Activated T-helper 1 cell treated with anti-CD3 and anti-CD28 coated beads, Interleukin-12 subunit alpha, Interleukin-12 subunit beta, Interleukin-2, Interleukin-4 antibody, amounts not matched to agents 30 ng/mL and 10 ng/mL and 1 ng/mL, durations not matched to agents 14 hours and 24 hours and 36 hours (primary cell): ENCODE results near the gene NEIL3. TPM values are rescaled to one million over a fixed set of nuclear protein-coding genes. Genes with fewer than 3 reads are reported as not detected.

ENCODE experiments used
- DNase-seq: peaks from one replicate; pipeline ENCODE4 v3.0.0; 2021; ENCODE audit warnings: low spot score
- H3K27ac Mint-ChIP-seq: one replicate; pipeline ENCODE4 v1.8.0; 2021; ENCODE audit warnings: mild to moderate bottlenecking, mixed read lengths
- H3K27me3 Mint-ChIP-seq: one replicate; pipeline ENCODE4 v1.8.0; 2022; ENCODE audit warnings: mild to moderate bottlenecking, moderate library complexity, mixed read lengths; ENCODE audit not compliant: insufficient read depth
- H3K36me3 Mint-ChIP-seq: one replicate; pipeline ENCODE4 v1.8.0; 2021; ENCODE audit warnings: low read depth, mixed read lengths
- H3K4me1 Mint-ChIP-seq: one replicate; pipeline ENCODE4 v1.8.0; 2021; ENCODE audit warnings: low read depth, mixed read lengths
- H3K4me3 Mint-ChIP-seq: one replicate; pipeline ENCODE4 v1.8.0; 2021; ENCODE audit warnings: mild to moderate bottlenecking, moderate library complexity, mixed read lengths
- H3K9me3 Mint-ChIP-seq: one replicate; pipeline ENCODE4 v1.8.0; 2021; ENCODE audit warnings: mixed read lengths
- intact Hi-C: fragments of 100-400 bp; cut with micrococcal nuclease; formaldehyde crosslinking; loops from one replicate; pipeline ENCODE4 v1.15.1; 2024
- total RNA-seq: library from RNA; stranded (reverse); gene quantifications from 2 replicates; pipeline ENCODE4 v1.2.3, GENCODE V29; 2022

Gene NEIL3
- total RNA-seq, 1 donor from 2014 or later = 13.6 TPM

DNA sequence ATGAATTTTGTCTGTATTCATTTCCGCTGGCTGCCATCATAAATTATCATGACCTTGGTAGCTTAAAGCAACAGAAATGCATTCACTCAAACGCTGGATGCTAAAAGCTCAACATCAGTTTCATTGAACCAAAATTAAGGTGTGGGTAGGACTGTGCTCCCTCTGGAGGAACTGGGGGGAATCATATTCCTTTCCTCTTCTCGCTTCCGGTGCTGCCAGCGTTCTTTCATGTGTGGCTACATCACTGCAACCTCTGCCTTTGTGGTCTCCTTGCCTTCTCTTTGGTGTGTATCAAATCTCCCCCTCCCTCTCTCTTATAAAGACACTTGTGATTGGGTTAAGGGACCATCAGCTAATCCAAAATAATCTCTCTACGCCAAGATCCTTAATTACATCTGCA, 39.5 kb downstream of the NEIL3 start:
- H3K36me3 Mint-ChIP-seq = peaks cover 21% of the 10 kb centered on the region

DNA sequence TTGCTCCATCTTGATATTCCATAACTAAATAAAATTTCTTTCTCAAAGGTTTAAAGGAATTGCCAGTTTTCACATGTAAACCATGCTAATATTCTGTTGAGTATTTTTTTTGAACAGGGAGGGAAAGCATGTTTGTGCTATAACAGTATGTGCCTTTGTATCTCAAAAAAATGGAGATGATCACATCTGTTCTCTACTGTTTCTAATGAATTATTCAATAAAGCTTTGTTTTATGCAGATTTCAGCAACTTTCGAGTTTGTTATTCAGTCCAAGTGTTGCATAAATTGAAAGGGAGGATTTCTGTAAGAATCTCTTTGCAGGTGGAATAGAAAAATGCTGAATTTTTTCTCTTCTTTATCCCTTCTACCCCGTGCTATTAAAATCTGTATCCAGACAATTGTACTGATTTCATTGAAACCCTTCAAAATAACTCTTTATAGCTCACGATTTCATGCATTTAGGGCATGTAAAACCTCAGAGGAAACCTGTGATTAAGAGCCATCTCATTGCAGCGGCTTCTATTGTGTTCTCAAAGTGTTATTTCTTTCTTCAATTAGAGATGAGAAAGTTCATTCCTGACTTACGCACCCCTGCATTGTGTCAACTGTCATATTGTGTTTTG, 42.1 kb downstream of the NEIL3 start:
- H3K27ac Mint-ChIP-seq = no peak overlapping the region
- H3K9me3 Mint-ChIP-seq = no peaks in the 10 kb centered on the region
- no peak overlapping the region for H3K4me3 Mint-ChIP-seq
- H3K27me3 Mint-ChIP-seq = peaks cover 2% of the 10 kb centered on the region
- peaks cover 21% of the 10 kb centered on the region for H3K36me3 Mint-ChIP-seq
- intact Hi-C loops = no loop called here
- peaks cover 6% of the 10 kb centered on the region for H3K4me1 Mint-ChIP-seq
- no peak for DNase-seq

More for the DNA sequence above, 39.5 kb downstream of the NEIL3 start:
- Mint-ChIP-seq H3K4me1 (peaks cover 6% of the 10 kb centered on the region), H3K27ac (no peak overlapping the region), H3K4me3 (no peak overlapping the region), H3K27me3 (no peaks in the 10 kb centered on the region), H3K9me3 (no peaks in the 10 kb centered on the region)
- DNase-seq = no peak
- intact Hi-C loops = no loop called here

DNA sequence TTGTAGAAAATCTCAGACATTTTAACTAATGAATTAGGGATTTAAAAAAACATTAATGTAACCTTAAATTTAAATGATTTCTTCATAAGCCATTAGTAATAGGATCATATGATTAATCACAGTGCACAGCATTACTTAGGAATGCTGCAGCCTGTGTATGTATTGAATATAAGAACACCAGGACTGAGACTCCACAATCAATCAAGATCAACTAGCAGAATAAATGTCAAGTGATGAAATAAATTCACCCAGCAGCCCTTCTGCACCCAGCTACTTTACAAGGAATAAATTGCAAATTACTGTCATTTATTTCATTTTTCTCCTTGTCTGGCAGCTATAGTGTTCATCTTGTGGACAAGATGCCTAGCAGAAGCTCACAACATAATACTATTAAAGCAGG, 46.5 kb downstream of the NEIL3 start:
- intact Hi-C loops = no loop called here
- no peak overlapping the region for H3K4me3 Mint-ChIP-seq
- no peak for DNase-seq
- peaks cover 2% of the 10 kb centered on the region for H3K27me3 Mint-ChIP-seq
- no peaks in the 10 kb centered on the region for H3K9me3 Mint-ChIP-seq
- H3K27ac Mint-ChIP-seq = no peak overlapping the region
- H3K36me3 Mint-ChIP-seq = peaks cover 20% of the 10 kb centered on the region
- H3K4me1 Mint-ChIP-seq = no peaks in the 10 kb centered on the region

DNA sequence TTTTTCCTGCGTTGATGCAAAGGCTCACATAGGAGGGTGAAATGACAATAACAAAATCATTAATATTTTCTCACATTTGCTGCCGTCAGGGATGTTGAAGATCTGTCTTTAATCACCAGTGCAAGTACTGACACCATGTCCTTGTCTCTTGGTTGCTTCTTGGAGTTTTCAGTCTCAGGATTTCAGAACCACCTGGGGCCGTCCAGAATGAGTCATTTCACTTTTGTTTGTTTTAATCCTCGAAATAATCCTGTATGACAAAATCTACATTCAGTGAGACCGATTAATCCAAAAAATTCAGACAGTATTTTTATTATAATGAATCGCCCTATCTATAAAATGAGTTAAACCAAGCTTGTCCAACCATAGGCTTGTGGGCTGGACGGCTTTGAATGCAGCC, 47.2 kb downstream of the NEIL3 start:
- no peaks in the 10 kb centered on the region for H3K9me3 Mint-ChIP-seq
- peaks cover 2% of the 10 kb centered on the region for H3K27me3 Mint-ChIP-seq
- no peak overlapping the region for H3K27ac Mint-ChIP-seq
- intact Hi-C loops = no loop called here
- no peak overlapping the region for H3K4me3 Mint-ChIP-seq
- no peaks in the 10 kb centered on the region for H3K4me1 Mint-ChIP-seq
- H3K36me3 Mint-ChIP-seq = peaks cover 18% of the 10 kb centered on the region
- DNase-seq = no peak

DNA sequence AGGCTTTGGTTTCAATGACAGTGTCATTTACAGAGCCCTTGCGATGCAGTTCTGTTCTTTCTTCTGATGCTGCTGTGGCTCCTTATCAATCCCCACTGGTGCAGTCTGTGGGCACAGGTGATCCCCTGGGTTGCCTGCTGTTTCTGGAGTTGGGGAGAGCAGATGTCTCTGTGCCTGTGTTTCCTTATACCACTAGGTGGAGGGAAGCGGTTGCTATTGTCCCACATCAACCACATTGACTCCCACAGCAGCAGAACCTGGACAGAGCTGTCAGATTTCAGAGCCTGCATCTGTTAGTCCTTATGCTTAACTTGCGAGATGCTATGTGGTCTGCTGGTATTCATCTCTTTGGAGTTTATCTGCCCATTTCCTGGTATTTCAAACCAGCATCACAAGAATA, 57.7 kb downstream of the NEIL3 start:
- intact Hi-C loops = loop anchor here (1.0 kb wide), 1 partner anchor 75 kb away; the partner anchor contains the start of gene AGA
- DNase-seq = no peak
- peaks cover 10% of the 10 kb centered on the region for H3K36me3 Mint-ChIP-seq

DNA sequence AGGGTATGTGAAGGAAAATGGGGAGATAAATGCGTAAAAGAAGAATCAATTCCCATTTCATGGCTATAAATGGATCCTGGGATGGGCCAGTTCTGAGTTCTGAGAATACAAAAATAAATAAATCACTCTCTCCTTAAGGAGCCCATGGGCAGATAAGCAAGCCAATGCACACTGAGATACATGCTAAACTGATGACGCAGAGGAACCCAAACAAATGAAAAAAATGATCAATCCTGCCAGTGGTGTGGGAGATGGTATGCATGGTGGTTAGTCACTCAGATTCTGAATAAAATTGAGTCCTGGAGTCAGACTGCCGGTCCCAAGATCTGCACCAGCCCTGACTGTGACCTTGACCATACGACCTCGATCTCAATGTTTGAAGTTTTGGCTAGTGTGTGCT, 59.7 kb downstream of the NEIL3 start:
- intact Hi-C loops = no loop called here
- H3K9me3 Mint-ChIP-seq = no peaks in the 10 kb centered on the region
- peaks cover 14% of the 10 kb centered on the region for H3K4me1 Mint-ChIP-seq

More for the DNA sequence above, 57.7 kb downstream of the NEIL3 start:
- Mint-ChIP-seq H3K9me3 (no peaks in the 10 kb centered on the region), H3K27me3 (no peaks in the 10 kb centered on the region), H3K27ac (no peak overlapping the region), H3K4me1 (peaks cover 14% of the 10 kb centered on the region), H3K4me3 (no peak overlapping the region)

DNA sequence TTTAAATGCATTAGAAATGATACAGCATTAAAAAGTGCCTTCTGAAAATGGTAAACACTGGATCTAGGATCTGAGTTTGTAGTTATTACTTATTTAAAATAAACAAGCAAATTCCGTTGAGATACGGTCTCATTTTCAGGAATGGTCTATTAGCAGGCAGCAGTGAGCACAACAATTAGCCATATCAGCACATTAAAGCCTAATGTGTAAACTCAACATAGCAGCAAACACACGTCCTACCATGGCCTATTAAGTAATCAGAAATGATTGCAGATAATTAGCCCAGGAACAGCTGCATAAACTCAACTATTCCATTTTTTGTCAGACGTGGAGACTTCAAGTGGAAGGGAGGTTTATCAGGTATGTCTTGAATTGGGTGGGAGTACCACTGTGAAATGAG, 61.8 kb downstream of the NEIL3 start:
- intact Hi-C loops = no loop called here
- peaks cover 13% of the 10 kb centered on the region for H3K4me1 Mint-ChIP-seq
- H3K27me3 Mint-ChIP-seq = peaks cover 2% of the 10 kb centered on the region
- H3K36me3 Mint-ChIP-seq = peaks cover 5% of the 10 kb centered on the region
- H3K27ac Mint-ChIP-seq = no peak overlapping the region
- H3K9me3 Mint-ChIP-seq = no peaks in the 10 kb centered on the region
- H3K4me3 Mint-ChIP-seq = no peak overlapping the region
- DNase-seq = no peak

More for the DNA sequence above, 59.7 kb downstream of the NEIL3 start:
- peaks cover 6% of the 10 kb centered on the region for H3K36me3 Mint-ChIP-seq
- H3K4me3 Mint-ChIP-seq = no peak overlapping the region
- H3K27ac Mint-ChIP-seq = no peak overlapping the region
- no peaks in the 10 kb centered on the region for H3K27me3 Mint-ChIP-seq
- DNase-seq = no peak

DNA sequence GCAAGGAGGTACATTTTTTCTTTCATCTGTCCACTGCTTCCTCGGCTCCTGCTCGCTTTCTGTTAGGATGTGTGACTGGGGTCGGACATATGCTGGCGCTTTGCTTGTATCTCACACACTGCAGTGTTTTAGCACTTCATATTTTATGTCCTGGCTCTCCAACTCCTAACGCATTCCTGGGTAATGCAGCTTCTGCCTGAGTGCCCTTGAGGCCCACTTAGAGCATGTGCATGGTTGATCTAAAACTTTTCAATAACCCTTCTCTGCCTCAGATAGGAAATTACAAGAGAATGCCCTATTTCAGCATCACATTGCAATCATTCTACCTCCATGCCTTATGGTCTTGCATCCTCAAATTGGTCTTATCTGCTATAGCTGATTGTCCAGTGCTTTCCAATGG, 65.3 kb downstream of the NEIL3 start:
- H3K4me1 Mint-ChIP-seq = no peaks in the 10 kb centered on the region
- peaks cover 5% of the 10 kb centered on the region for H3K36me3 Mint-ChIP-seq
- no peak overlapping the region for H3K27ac Mint-ChIP-seq
- no peak overlapping the region for H3K4me3 Mint-ChIP-seq
- no peak for DNase-seq
- no peaks in the 10 kb centered on the region for H3K9me3 Mint-ChIP-seq
- intact Hi-C loops = no loop called here
- H3K27me3 Mint-ChIP-seq = peaks cover 15% of the 10 kb centered on the region

DNA sequence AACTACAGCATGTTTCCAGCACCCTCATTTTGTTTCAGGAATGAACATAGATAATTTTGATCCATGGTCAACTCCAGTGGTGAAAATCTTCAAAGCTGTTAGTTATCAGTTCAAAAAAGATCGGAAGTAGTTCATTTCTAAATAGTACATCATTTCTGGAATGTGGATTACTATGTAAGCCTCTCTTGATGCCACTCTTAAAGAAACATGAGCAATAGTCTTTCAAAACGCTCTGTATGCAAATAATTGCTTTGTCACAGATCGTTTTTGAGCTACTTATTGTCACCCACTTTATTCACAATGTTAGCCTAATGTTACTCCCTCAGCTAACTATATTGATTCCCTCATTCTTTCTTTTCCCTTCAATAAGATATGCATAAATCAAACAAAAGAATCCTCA, 65.7 kb downstream of the NEIL3 start:
- no peak overlapping the region for H3K4me3 Mint-ChIP-seq
- H3K36me3 Mint-ChIP-seq = peaks cover 3% of the 10 kb centered on the region
- intact Hi-C loops = no loop called here
- H3K27ac Mint-ChIP-seq = no peak overlapping the region
- H3K4me1 Mint-ChIP-seq = no peaks in the 10 kb centered on the region
- DNase-seq = no peak
- H3K9me3 Mint-ChIP-seq = no peaks in the 10 kb centered on the region
- H3K27me3 Mint-ChIP-seq = peaks cover 15% of the 10 kb centered on the region

DNA sequence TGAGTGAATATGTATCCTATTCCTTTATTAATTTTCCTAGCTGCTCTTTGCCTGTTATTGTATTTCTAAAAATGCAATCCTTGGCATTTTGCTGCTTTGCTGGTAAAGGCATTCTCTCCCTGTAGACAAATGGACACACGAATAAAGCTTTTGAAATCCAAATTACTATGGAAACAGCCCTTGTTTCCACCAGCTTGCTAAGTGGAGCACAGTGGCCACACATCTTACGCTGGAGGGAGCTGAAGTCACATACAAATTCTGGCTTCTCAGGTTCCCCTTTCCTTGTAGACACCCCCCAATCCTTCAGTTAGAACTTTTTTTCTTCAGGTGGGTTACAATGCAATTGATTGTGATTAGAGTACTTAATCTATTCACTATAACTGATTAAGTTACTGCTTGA, 66.3 kb downstream of the NEIL3 start:
- H3K36me3 Mint-ChIP-seq = no peaks in the 10 kb centered on the region
- H3K27me3 Mint-ChIP-seq = peaks cover 17% of the 10 kb centered on the region
- no peak for DNase-seq
- H3K9me3 Mint-ChIP-seq = no peaks in the 10 kb centered on the region
- intact Hi-C loops = no loop called here
- H3K4me1 Mint-ChIP-seq = no peaks in the 10 kb centered on the region
- no peak overlapping the region for H3K4me3 Mint-ChIP-seq
- no peak overlapping the region for H3K27ac Mint-ChIP-seq

DNA sequence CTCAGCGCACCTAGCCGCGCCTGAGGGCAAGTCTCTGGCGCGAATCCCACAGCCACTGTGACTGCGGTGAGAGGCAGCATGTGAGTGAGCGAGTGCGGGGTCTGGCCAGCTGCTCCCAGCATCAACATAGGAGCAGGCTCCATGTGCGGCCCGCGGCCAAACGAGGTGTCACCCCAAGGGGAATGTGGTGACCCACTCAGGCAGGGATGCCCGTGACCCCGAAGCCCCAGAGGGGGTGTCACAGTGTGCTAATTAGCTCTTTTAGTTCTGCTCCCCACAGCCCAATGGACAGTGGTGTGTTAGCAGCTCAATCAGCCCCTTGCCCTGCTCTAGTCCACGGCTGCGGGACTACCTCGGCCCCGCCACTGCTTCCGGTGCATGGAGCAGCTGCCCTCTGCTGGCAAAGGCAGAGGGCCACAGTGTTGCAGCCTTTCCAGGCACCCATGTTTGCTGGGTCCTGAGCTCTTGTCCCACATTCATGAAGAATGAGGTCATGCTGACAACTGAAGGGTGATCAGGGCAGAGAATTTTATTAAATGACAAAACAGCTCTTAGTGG, 71.1 kb downstream of the NEIL3 start:
- no peak for DNase-seq
- no peaks in the 10 kb centered on the region for H3K9me3 Mint-ChIP-seq
- H3K36me3 Mint-ChIP-seq = no peaks in the 10 kb centered on the region
- no peak overlapping the region for H3K4me3 Mint-ChIP-seq
- no peak overlapping the region for H3K27ac Mint-ChIP-seq
- intact Hi-C loops = no loop called here
- no peaks in the 10 kb centered on the region for H3K4me1 Mint-ChIP-seq
- H3K27me3 Mint-ChIP-seq = peaks cover 28% of the 10 kb centered on the region

DNA sequence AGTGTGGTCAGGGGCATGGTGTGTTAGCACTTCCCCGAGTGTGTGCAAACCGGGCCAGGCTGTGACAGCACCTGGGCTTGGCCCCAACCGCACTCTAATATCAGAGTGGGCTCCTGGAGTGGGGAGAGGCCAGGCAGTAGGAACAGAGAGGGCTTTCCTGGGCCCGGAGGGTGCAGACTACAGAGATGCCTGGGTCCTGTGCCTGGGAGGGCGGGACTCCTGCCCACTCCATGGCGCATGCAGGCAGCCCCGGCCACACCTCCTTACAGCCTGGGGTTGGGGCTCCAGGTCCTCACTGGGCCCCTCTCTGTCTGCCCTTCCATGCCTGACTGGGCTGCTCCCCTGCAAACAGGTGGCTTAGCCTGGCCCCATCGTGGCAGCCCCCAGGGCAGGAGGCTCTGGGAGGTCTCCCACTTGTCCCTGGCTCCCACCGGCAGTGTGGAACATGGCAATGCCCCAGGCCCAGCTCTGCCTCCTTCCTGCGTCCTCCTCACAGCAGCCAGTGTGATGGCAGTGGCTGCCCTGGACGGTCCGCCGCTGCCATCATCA, 72.2 kb downstream of the NEIL3 start:
- Mint-ChIP-seq H3K9me3 (no peaks in the 10 kb centered on the region), H3K36me3 (no peaks in the 10 kb centered on the region), H3K4me3 (no peak overlapping the region), H3K4me1 (no peaks in the 10 kb centered on the region), H3K27ac (no peak overlapping the region), H3K27me3 (peaks cover 25% of the 10 kb centered on the region)
- DNase-seq = no peak
- intact Hi-C loops = no loop called here

DNA sequence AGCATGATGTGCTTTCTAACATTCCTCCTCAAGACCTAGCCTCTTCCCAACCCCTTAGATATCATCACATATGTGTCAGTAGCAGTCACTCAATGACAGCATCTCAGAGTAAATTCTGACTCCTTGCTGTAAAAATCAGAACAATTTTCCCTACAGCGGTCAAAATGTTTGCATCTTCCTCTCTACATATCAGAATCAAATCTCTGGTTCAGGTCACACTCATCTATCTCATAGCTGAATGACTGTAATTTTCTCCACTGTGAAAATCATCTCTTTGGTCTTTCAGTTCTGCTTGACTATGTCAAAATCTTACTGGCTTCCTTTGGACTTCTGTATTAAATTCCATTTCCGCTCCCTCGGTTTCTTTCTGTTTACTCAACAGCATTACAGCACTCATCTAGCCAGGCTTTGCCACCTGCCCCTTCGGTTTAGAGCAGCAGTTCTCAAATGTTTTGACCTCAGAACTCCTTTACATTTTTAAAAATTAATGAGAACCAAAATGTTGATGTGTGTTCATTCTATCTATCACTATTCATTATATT, 75.3 kb downstream of the NEIL3 start:
- Mint-ChIP-seq H3K36me3 (no peaks in the 10 kb centered on the region), H3K27ac (no peak overlapping the region), H3K4me3 (no peak overlapping the region), H3K27me3 (peaks cover 13% of the 10 kb centered on the region), H3K4me1 (no peaks in the 10 kb centered on the region), H3K9me3 (no peaks in the 10 kb centered on the region)
- intact Hi-C loops = no loop called here
- no peak for DNase-seq
